ENCODE data around the gene OR2B2.
A peak's percentile ranks its signal among the peaks of the same experiment; 100 is the strongest.
"Not testable (repeated sequence)": the region's sequence is repeated elsewhere in the genome, so short reads cannot be mapped to it uniquely, and the experiment has no call there.

The OR2B2 gene

GRCh38 chr6:27908017-27908416, 4.2 kb downstream of the OR2B2 start:
- Histone ChIP-seq H3K4me2 (ENCODE audit: low read length) (no peak overlapping the region), H3K27me3 (ENCODE audit: control insufficient read depth, insufficient read depth, low read length) (no peaks in the 10 kb centered on the region), H3K9me3 (replicated peaks; ENCODE audit: low read length) (no peaks in the 10 kb centered on the region), H3K4me1 (ENCODE audit: control insufficient read depth, insufficient read depth, low read length) (no peaks in the 10 kb centered on the region), H3K4me3 (ENCODE audit: low read length) (no peak overlapping the region), H3K9ac (ENCODE audit: low read depth, low read length) (no peak overlapping the region), H3K36me3 (ENCODE audit: insufficient read depth, low read length) (no peaks in the 10 kb centered on the region)

- Histone ChIP-seq H3K4me3 (ENCODE audit: low read length) (peak overlapping the region; percentile 80), H3K9me3 (replicated peaks; ENCODE audit: low read length) (no peaks in the 10 kb centered on the region), H3K36me3 (ENCODE audit: insufficient read depth, low read length) (no peaks in the 10 kb centered on the region), H3K27me3 (ENCODE audit: control insufficient read depth, insufficient read depth, low read length) (no peaks in the 10 kb centered on the region), H3K9ac (ENCODE audit: low read depth, low read length) (peak overlapping the region; percentile 74), H3K4me2 (ENCODE audit: low read length) (peak overlapping the region; percentile 79), H3K4me1 (ENCODE audit: control insufficient read depth, insufficient read depth, low read length) (no peaks in the 10 kb centered on the region)
These were observed 9.6 kb downstream of the OR2B2 start for GRCh38 chr6:27902335-27903314.

DNA sequence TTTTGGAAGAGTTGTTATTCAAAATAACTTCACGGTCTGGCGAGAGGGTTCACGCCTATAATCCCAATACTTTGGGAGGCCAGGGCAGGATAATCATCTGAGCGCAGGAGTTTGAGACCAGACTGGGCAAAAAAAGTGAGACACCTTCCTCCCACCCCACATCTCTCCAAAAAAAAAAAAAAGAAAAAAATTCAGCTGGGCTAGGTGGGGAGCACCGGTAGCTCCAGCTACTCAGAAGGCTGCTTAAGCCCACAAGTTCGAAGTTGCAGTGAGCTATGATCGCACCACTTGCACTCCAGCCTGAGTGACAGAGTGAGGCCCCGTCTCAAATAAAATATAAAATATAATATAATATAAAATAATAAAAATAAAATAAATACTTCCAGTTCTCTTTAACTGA, 10.4 kb downstream of the OR2B2 start:
- Histone ChIP-seq H3K27me3 (ENCODE audit: control insufficient read depth, insufficient read depth, low read length) (no peaks in the 10 kb centered on the region), H3K36me3 (ENCODE audit: insufficient read depth, low read length) (no peaks in the 10 kb centered on the region), H3K9me3 (replicated peaks; ENCODE audit: low read length) (no peaks in the 10 kb centered on the region), H3K4me2 (ENCODE audit: low read length) (peak overlapping the region; percentile 79), H3K9ac (ENCODE audit: low read depth, low read length) (no peak overlapping the region), H3K4me1 (ENCODE audit: control insufficient read depth, insufficient read depth, low read length) (no peaks in the 10 kb centered on the region), H3K4me3 (ENCODE audit: low read length) (no peak overlapping the region)

DNA sequence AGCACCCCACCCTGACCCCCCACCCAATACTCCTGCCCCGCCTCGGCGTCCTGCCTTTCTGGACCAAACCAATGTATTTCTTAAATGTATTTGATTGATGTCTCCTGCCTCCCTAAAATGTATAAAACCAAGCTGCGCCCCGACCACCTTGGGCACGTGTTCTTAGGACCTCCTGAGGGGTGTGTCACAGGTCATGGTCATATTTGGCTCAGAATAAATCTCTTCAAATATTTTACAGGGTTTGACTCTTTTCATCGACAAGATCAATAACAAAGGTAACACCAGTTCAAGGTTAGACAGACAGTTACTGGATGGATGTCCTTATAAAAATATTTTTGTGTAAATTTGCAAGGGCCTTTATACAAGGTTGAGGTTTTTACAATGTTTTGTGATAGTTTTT, 12.0 kb downstream of the OR2B2 start:
- not testable (repeated sequence) for H3K36me3 ChIP-seq (ENCODE audit: insufficient read depth, low read length); H3K9me3 ChIP-seq (replicated peaks; ENCODE audit: low read length); H3K4me3 ChIP-seq (ENCODE audit: low read length); H3K9ac ChIP-seq (ENCODE audit: low read depth, low read length); H3K27me3 ChIP-seq (ENCODE audit: control insufficient read depth, insufficient read depth, low read length); H3K4me2 ChIP-seq (ENCODE audit: low read length); H3K4me1 ChIP-seq (ENCODE audit: control insufficient read depth, insufficient read depth, low read length)

- no peaks in the 10 kb centered on the region for H3K27me3 ChIP-seq (ENCODE audit: control insufficient read depth, insufficient read depth, low read length)
- H3K9ac ChIP-seq (ENCODE audit: low read depth, low read length): no peak overlapping the region
- no peaks in the 10 kb centered on the region for H3K9me3 ChIP-seq (replicated peaks; ENCODE audit: low read length)
- no peak overlapping the region for H3K4me2 ChIP-seq (ENCODE audit: low read length)
- H3K4me3 ChIP-seq (ENCODE audit: low read length): no peak overlapping the region
- H3K36me3 ChIP-seq (ENCODE audit: insufficient read depth, low read length): no peaks in the 10 kb centered on the region
- H3K4me1 ChIP-seq (ENCODE audit: control insufficient read depth, insufficient read depth, low read length): peaks cover 2% of the 10 kb centered on the region
These were observed 12.7 kb downstream of the OR2B2 start for GRCh38 chr6:27899543-27899942.

DNA sequence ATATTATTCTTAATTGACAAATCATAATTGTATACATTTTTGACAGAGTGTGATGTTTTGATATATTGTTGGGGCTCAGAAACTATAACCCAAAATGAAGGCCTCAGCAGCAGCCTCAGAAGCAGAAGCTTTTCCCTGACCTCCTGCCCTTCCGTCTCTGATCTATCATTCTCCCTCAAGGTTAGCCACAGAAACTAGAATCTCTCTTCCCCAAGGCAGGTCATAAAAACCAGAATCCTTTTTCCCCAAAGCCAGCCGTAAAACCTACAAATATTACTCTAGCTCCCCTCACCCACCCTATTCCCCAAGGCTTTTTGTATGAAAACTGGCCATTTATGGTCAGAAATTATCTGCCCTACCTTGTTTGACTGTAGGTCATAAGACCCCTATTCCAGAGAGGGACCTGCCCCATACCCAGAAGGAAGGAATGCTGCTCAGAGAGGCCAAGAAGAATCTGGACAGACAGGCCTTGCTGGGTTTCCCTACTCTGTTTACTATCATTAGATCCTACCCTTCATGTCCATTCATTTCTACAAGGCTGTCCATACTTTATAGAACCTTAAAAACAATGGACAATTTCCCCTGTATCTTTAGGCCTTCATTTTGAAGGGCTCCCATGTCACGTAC, 14.5 kb downstream of the OR2B2 start:
- no peaks in the 10 kb centered on the region for H3K36me3 ChIP-seq (ENCODE audit: insufficient read depth, low read length)
- no peak overlapping the region for H3K4me2 ChIP-seq (ENCODE audit: low read length)
- no peak overlapping the region for H3K9ac ChIP-seq (ENCODE audit: low read depth, low read length)
- H3K4me3 ChIP-seq (ENCODE audit: low read length): no peak overlapping the region
- H3K9me3 ChIP-seq (replicated peaks; ENCODE audit: low read length): no peaks in the 10 kb centered on the region
- H3K4me1 ChIP-seq (ENCODE audit: control insufficient read depth, insufficient read depth, low read length): peaks cover 2% of the 10 kb centered on the region
- H3K27me3 ChIP-seq (ENCODE audit: control insufficient read depth, insufficient read depth, low read length): no peaks in the 10 kb centered on the region

- no peak overlapping the region for H3K4me3 ChIP-seq (ENCODE audit: low read length)
- H3K4me1 ChIP-seq (ENCODE audit: control insufficient read depth, insufficient read depth, low read length): peaks cover 2% of the 10 kb centered on the region
- no peaks in the 10 kb centered on the region for H3K27me3 ChIP-seq (ENCODE audit: control insufficient read depth, insufficient read depth, low read length)
- H3K9ac ChIP-seq (ENCODE audit: low read depth, low read length): no peak overlapping the region
- no peaks in the 10 kb centered on the region for H3K9me3 ChIP-seq (replicated peaks; ENCODE audit: low read length)
- H3K4me2 ChIP-seq (ENCODE audit: low read length): peak overlapping the region; percentile 100
- H3K36me3 ChIP-seq (ENCODE audit: insufficient read depth, low read length): no peaks in the 10 kb centered on the region
These were observed 15.8 kb downstream of the OR2B2 start for GRCh38 chr6:27896398-27896796.

DNA sequence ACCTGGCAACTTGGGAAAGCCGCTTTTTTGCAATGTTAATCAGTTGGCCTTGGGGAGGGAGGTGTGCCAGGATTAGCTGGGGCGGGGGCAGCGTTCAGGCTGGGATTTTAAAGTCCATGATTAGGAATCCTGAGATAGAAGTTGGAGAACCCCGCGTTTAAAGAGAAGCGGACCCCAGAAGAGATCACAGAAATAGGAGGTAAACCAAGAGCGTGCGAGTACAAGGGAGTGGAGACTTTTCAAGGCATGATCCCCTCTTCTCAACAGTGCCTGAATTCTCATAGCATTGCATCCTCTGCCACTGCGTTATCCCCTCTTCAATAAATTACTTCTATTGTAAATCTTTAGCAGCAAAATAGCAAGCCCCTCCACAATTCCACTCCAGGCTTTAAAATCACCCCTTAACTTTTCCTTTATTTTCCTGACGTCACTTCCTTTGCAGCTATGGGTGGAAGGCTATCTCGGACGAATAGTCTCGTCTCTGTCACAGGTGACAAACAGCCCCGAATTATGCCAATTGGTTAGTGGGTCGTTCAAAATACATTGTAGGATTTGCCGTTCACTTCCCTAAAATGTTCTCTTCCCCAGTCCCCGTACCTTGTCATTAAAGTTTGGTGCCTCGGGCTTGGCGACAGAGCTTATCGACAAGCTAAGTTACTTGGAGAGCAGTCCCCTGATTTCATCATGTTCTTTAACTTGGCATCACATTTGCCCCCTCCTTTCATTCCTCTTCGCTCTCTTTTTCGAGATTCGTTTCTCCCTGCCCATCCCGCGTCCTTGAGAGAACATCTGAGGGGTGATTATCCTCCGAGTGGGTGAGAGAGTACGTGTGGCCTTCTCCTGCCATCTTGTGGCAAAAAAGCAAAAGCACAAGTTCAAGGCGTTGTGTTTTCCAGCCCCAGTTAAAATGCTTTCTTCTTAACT, 17.1 kb downstream of the OR2B2 start:
- Histone ChIP-seq H3K27me3 (ENCODE audit: control insufficient read depth, insufficient read depth, low read length) (no peaks in the 10 kb centered on the region), H3K4me3 (ENCODE audit: low read length) (peak overlapping the region; percentile 99), H3K4me2 (ENCODE audit: low read length) (peak overlapping the region; percentile 100), H3K36me3 (ENCODE audit: insufficient read depth, low read length) (no peaks in the 10 kb centered on the region), H3K4me1 (ENCODE audit: control insufficient read depth, insufficient read depth, low read length) (peaks cover 7% of the 10 kb centered on the region), H3K9ac (ENCODE audit: low read depth, low read length) (peak overlapping the region; percentile 97), H3K9me3 (replicated peaks; ENCODE audit: low read length) (no peaks in the 10 kb centered on the region)

DNA sequence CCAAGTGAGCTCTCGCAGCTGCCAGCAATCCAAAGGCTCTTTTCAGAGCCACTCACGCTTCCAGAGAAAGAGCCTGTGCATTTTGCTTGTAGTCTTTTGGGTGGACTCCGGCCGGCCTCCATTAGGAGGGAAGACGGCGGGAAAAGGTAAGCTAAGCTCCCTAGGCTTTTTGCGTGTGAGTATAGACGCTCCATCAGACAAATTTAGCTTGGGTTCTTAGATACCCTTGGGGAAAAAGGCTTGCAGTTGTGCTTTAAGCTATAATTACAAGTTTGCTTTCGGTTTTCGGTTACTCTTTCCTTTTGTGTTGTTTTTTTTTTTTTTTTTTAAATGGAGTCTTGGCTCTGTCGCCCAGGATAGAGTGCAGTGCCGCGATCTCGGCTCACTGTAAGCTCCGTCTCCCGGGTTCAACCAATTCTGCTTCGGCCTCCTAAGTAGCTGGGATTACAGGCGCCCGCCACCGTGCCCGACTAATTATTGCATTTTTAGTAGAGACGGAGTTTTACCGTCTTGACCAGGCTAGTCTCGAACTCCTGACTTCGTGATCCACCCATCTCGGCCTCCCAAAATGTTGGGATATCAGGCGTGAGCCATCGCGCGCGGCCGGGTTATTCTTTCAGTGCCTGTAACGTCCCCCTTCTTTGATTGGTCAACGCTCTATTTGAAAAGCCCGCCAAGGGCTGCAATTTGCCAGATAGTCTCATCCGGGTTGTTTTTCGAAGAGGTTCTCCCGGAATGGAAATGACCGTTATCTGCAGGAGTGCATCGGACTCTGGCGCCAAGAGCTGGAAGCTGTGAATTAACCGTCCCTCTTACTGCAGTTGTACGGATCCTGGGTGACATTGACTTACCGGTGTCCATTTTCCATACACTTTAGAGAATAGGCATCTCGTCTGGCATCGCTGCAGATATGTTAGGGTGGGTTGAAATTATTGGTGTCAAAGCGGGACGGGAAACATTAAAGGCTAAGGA, 18.1 kb downstream of the OR2B2 start:
- no peaks in the 10 kb centered on the region for H3K36me3 ChIP-seq (ENCODE audit: insufficient read depth, low read length)
- H3K27me3 ChIP-seq (ENCODE audit: control insufficient read depth, insufficient read depth, low read length): no peaks in the 10 kb centered on the region
- H3K4me1 ChIP-seq (ENCODE audit: control insufficient read depth, insufficient read depth, low read length): peaks cover 8% of the 10 kb centered on the region
- H3K4me2 ChIP-seq (ENCODE audit: low read length): peak overlapping the region; percentile 100
- H3K9me3 ChIP-seq (replicated peaks; ENCODE audit: low read length): no peaks in the 10 kb centered on the region
- H3K4me3 ChIP-seq (ENCODE audit: low read length): peak overlapping the region; percentile 99
- peak overlapping the region; percentile 97 for H3K9ac ChIP-seq (ENCODE audit: low read depth, low read length)

DNA sequence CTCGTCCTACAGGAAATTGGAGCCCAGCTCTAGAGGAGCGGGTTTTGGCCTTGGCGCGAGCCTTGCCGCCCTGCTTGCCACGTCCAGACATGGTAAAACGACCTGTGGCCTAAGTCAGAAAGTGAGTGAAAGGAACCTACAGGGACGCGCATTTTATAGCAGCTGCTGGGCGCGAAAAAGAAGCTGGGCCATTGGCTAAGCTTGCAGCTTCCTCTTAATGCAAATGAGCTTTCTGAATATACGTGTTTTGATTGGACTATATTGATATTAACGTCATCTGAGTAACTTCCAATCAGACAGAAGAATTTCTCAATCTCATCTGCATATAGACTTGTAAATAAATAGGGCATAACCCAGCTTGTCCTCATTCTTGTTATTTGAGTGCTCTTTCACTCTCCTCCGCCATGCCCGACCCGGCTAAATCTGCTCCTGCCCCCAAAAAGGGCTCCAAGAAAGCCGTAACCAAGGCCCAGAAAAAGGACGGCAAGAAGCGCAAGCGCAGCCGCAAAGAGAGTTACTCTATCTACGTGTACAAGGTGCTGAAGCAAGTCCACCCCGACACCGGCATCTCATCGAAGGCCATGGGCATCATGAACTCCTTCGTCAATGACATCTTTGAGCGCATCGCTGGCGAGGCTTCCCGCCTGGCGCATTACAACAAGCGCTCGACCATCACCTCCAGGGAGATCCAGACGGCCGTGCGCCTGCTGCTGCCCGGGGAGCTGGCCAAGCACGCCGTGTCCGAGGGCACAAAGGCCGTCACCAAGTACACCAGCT, 18.9 kb downstream of the OR2B2 start:
- peak overlapping the region; percentile 99 for H3K4me3 ChIP-seq (ENCODE audit: low read length)
- no peaks in the 10 kb centered on the region for H3K9me3 ChIP-seq (replicated peaks; ENCODE audit: low read length)
- peak overlapping the region; percentile 97 for H3K9ac ChIP-seq (ENCODE audit: low read depth, low read length)
- H3K4me2 ChIP-seq (ENCODE audit: low read length): peak overlapping the region; percentile 100
- no peaks in the 10 kb centered on the region for H3K36me3 ChIP-seq (ENCODE audit: insufficient read depth, low read length)
- no peaks in the 10 kb centered on the region for H3K27me3 ChIP-seq (ENCODE audit: control insufficient read depth, insufficient read depth, low read length)
- peaks cover 8% of the 10 kb centered on the region for H3K4me1 ChIP-seq (ENCODE audit: control insufficient read depth, insufficient read depth, low read length)

Measured in skeletal muscle satellite cell (primary cell).